ENCODE measurements around the gene P3H4.
"Not testable (repeated sequence)": the region's sequence is repeated elsewhere in the genome, so short reads cannot be mapped to it uniquely, and the experiment has no call there.

Gene P3H4

DNA sequence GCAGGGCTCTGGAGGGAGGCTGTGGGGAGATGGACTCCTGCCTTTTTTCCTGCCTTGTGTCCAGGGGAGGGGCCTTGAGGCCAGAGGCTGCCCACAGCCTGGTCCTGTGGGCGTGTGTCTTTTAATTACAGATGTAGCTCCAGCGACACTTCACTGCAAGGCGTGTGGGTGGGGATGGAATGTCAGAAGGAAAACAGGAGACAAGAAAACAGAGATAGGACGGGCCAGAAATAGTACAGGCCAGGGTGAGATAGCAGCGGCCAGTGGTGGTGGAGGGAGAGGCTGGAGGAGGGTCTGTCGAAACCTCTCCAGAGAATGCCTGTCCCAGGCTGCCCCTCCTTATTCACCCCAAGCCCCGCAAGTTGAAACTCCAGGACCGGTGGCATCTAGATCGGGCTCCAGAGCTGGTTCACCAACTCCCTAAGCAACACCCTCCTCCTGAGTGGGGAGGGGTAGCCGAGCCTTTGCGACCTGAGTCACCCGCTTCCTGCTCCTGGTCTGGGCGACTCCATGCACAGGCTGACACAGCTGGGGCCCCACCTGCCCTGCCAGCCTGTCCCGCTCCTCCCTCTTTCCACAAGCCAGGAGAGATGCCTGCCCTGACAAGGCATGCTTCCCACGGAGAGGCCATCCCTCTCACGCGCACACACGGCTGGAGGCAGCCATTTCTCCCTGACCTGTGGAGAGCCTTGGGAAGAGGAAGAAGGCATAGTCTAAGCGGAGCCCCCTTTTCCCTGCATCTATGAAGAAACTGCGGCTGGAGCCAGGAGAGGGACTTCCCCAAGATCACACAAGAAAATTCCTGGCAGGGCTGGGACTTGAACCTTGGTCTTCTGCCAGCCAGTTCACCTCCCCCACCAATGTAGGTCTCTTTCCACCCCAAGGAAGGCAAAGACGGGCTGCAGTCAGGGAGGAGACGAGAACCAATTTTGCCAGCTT, 18.6 kb downstream of the P3H4 start:
- DNase-seq, result no peak

DNA sequence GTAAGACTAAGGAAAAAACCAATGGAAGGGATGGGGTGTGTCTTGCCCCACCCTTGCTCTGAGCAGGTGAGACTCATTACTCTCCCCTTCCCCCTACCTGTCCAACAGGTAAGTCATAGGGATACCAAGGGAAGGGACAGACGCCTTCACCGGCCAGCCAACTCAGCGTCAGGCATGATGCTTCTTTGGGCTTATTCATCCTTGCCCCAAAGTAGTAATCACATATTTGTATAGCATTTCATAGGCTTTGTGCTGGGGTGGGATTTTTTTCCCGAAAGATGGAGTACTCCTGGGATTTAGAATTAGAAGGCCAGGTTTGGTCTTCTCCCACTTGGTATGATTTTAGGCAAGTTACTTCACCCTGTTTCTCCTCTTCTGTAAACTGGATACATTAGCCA, 24.7 kb downstream of the P3H4 start:
- DNase-seq, result no peak

DNA sequence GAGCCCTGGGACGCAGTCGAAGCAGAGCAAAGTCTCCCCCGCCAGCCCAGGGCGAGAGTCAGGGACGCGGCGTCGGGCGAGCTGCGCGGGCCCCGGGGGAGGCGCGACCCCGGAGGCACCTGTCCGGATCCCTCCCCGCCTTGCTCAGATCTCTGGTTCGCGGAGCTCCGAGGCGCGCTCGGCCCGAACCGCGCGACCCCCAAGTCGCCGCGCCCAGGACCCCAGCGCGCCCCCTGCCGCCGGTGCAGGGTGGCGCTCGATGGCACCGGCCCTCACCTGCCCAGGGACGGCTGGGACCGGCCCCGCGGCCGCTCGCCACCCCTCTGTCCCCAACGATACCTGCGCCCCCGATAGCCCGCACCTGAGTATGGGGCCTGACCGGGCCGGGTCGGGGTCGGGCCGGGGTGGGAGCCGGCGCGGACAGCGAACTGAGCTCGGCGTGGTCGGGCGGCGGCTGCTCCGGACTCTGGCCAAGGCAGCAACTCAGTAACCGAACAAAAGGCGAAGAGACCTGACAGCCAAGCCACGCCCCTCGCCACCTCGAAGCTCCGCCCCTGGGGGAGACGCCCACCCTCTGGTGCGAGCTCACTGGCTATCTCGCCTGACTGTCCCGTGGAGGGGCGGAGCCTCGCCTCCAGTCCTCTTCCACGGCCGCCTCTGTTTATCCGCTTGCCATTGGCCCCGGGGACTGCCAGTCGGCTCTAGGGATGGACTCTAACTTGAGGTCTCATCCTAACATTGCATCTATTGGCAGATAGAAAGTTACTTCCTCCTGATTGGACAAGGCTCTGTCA, 25.3 kb downstream of the P3H4 start, which contains the start of gene JUP:
TSS of gene JUP (minus strand) at position 485 of the 794 bp plus-strand sequence. CDS start 14,857 bp downstream, outside the sequence.
- DNase-seq, result peak; percentile 94

DNA sequence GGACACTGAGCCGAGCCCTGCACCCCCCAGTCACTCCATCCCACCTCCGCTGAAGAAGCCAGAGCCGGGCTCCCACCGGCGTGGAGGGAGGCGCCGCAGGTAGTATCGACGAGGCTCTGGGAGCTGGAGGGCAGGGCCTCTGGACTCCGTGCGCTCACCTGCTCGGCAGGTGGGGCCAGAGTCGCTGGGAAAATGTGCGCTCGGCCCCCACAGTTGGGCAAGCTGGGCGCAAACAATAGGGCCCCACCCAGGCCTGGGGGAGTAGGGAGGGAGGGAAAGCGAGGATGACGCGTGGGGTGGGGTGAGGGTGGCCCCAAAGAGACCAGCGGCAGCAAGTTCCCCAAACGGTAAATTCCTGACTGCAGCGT, 25.9 kb downstream of the P3H4 start:
- no peak for DNase-seq

DNA sequence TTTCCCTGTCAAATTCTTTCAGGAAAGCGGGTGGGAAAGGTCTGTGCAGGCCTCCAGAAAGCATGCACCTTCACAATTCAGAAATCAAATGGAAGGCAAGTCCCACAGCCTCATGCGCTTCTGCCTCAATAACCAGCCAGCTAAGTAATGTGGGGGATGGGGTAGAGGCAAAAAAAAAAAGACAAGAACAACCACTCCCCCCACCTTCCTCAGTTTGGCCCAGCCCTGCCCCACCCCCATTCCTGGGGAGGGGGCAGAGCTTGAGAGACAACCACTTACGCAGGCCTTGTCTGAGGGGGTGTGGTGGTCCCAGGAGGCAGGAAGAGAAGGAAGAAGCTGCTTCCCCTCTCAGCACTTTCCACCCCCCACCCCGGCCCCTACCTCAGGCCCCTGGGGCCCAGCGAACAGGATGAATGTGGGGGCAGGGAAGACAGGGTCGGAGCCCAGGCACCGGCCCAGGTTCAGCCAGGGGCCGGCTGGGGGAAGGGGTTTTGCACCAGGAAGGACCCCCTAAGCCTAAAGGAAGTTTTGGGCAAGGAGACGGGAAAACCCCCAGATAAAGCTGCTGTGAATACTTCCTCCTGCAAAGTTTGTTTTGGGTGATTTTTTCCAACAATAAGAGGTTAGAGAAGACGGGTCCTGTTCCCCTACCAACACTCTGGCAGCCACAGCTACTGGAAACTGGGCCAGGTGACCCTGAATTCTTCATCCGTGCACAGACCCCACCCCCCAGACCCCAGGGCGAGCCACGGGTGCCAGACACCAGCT, 26.5 kb downstream of the P3H4 start:
- DNase-seq, result no peak

DNA sequence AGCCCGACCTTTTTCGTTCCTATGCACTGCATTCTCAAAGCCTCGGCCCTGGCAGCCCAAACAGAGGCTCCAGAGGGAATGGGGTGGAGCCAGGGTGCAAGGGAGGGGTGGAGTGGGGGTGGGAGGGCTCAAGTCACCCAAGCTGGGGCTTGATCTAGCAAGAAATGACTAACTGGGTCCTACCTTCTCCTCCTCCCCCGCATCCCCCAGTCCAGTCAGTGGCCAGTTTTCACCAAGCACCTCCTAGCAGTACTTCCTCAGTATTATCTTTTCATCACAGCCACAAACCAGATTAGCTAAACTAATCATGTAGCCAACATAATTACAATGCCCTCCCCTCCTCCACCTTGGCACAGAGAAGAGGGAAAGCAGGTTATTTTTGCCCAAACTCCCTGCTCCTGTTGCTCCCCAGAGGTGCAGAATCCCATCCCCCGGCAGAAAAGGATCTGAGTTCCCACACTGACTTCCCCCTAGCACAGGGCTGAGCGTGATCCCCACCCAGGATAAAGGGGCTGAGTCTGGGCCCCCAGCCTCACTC, 27.5 kb downstream of the P3H4 start:
- no peak for DNase-seq

DNA sequence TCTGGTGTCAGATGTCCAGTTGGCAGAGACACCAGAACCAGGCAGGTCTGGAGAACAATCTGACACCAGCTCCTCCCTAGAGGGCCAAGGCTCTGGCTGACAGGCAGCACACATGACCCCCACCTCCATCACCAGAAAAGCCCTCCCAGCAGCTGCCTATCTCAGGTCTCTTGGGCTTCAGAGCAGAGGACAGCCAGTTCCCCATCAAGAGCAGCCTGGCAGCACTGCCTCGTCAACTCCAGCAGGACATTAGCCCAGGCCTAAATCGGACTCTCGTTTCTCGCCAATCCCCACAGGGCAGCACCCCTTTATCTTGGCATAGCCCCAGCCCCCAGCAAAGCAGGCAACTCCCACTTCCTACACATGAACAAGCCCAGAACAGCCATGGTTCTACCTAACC, 29.6 kb downstream of the P3H4 start:
- DNase-seq, result no peak

DNA sequence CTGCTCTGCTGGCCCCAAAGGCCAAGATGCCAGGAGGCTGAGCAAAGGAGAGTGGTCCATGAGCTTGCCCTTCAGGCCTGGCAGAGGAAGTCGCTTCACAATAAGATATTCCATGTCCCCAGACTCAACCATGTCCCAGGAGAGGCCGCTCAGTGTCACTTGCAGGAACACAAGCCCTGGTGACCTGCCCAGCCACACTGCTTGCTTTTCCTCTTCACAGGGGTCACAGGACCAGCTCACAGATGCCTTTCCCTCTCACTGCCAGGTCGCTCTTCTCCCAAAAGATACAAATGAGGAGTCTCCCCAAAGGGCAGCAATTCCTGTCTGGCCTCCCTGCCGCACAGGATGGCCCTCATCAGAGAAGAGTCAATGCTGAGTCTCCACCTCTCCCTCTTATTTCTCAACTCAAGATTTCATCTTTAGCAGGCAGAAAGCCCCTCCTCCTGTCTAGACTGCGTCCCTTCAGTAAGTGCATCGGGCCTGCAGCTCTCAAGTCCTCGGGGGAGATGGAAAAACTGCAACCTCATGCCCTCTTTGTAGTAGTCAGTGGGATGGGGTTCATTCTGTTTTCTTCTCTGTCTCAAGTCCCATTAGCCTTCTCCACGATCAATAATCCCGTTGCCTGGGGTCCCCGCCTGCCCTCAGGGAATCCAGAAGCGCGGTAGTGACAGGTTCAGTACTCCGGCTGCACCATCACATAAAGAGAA, 30.2 kb downstream of the P3H4 start:
- no peak for DNase-seq

DNA sequence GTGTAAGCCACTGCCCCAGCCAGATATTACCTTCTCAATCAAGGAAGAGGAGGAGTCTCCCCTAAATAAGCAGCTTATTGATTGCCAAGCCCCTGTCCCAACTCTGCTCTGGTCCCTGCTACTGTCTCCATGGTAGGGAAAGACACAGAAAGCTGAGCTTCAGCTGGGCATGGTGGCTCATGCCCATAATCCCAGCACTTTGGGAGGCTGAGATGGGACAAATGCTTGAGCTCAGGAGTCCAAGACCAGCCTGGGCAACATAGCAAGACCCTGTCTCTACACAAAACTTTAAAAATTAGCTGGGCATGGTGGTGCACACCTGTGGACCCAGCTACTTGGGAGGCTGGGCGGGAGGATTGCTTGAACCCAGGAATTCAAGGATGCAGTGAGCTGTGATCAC, 31.8 kb downstream of the P3H4 start:
- DNase-seq, result no peak

DNA sequence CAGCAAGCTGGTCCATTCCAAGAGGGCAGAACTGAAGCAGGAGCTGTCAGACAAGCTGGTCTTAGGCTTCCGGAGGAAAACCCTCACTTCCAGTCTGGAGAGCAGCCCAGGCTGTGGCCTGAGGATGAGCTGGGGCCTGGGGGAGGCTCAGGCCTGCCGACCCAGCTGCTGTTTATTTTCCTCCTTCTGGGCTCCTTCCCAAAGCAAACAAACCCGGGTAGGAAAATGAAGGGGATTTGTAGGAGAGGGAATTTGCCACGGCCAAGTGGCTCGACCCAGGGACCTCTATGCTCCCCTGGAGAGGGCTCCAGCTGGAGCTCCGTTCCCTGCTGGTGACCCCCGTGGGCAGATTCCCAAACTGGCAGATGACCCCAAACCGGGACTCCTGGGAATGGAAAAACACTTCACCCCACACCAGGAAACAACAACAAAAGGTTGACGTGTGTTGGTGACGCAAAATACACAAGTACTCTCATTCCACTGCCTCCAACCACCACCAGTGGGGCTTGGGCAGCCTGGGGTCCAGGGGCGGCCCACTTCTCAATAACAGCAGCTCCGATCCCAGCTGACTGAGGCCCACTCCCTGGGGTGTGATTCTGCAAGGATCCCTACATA, 34.1 kb downstream of the P3H4 start:
- DNase-seq, result peak; percentile 93

DNA sequence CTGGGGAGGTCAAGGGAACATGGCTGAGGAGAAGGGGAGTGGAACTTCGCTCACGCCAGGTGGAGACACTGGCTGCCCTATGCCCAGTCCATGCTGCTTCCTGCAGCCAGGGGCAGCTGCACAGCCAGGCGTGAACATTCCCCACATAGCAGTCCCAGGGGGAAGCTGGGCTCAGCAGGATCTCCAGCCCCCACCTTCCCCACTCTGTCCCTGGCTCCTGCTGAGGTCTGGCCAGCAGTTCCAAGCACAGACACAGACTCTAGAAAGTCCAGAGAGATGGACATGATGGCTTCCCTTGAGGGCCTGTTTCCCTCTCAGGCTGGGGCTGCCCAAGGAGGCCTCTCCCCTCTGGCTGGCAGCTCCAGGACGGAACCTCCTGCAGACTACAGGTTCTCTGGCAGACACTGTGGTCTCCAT, 34.6 kb downstream of the P3H4 start:
- DNase-seq, result peak; percentile 67

DNA sequence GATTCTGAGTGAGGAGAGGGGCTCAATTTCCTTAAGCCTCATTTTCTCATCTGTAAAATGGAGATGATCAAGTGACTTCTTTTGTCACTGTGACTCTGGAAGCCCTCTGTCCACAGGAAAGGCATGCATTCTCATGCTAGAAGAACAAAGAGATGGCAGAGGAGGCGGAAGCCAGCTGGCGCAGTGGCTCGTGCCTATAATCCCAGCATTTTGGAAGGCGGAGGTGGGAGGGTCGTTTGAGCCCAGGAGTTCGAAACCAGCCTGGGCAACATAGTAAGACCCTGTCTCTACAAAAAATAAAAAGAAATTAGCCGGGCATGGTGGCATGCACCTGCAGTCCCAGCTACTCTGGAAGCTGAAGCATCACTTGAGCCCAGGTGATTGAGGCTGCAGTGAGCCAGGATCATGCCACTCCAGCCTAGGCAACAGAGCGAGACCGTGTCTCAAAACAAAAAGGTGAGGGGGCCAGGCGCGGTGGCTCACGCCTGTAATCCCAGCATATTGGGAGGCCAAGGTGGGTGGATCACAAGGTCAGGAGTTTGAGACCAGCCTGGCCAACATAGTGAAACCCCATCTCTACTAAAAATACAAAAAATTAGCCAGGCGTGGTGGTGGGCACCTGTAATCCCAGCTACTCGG, 35.4 kb downstream of the P3H4 start:
- not testable (repeated sequence) for DNase-seq

DNA sequence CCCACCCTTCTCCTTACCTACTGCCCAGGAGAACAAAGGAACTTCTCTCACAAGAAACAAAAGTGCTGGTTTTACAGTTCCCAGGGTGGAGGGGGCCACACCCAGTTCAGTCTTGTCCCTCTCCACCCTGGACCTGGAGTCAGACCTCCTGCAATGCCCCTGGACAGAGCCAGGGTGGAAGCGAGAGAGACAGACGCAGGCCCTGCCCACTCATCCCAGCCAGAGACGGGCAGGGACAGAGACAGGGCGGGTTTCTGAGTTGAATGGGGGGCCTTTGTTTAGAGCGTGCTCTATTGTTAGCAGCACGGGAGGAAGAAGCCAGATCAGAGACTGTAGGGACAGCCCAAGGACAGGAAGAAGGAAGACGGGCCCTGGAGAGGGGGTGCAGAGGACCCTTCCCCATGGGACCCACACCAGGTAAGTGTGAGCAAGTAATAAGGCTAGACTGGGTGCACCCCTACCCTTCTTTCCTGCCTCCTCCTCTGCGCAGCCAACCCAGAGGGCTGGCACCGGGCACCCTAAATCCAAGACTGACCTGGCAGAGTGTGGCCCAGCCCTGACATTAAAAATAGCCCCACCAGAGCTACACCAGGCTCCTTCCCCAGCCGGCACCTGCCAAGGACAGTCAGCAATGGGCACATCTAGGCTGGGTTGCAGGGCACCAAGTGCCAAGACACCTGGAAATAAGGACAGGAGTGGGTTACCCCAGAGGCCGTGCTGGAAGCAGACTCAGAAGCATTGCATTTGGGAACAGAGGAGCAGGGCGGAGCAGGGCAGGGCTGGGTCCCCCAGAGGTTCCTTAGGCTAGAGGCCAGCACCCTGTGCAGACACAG, 36.1 kb downstream of the P3H4 start:
- DNase-seq, result no peak

DNA sequence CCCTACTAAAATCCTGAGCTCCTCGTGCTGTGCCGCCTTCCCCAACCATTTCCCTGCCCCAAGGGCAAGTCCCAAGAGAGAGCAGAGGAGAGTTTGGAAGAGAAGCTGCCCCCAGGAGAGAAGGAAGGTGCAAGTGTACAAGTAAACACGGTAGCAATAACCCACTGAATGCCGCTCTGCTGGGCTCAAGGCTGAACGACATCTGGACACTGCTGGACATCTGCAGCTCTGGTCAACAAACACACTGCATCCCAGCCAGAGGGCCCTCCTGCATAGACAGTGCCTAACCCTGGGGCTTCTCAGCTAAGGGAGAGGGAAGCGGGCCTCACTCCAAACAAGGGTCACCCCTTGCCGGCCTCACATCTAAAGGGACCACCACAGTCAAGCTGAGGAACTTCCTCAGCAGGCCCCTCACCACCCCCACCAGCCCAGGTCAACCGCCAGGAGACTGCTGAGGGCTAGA, 38.0 kb downstream of the P3H4 start:
- DNase-seq, result no peak

DNA sequence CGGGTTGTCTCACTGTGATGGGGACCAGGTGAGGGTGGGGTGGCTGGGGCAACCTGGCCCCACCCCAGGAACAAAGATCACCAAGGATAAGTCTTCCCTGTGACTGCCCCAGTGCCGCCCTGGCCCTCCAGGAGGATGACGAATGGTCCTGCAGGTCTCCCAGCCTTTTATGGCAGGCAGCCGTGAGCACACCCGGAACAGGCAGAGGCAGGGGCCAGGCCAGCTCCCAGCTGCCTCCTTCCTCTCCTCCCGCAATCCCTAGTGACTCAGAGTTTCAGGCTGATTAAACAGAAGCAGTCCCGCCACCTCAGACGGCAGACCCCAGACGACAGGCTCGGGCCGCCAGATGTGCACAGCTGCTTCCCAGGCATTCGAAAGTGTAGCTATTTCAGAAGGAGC, 38.6 kb downstream of the P3H4 start:
- no peak for DNase-seq

DNA sequence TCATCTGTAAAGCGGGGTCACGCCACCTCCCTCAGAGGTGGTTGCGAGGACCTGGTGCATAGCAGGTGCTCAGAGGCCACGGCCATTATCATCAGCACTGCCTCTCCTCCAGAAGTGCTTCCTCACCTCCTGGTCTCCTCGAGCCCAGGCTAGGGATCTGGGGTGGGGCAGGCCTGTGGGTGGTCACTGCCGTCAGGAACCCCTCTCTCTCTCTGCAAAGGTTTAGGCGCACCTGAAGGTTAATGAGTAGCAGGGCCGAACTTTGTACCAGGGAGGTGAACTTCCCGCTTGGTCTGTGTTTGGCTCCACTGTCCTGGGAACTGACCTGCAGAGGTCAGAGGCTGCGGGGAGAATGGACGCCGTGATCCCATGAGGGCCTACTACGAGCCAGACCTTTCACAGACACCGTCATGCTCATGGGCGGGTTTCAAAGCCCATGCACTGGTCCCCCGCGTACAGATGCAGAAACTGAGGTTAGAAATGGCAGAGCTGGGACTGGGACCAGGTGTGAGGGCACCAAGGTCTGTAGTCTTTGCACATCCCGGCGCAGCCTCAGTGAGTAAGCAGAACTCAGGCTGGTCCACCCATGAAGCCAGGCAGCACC, 39.1 kb downstream of the P3H4 start:
- DNase-seq, result no peak

DNA sequence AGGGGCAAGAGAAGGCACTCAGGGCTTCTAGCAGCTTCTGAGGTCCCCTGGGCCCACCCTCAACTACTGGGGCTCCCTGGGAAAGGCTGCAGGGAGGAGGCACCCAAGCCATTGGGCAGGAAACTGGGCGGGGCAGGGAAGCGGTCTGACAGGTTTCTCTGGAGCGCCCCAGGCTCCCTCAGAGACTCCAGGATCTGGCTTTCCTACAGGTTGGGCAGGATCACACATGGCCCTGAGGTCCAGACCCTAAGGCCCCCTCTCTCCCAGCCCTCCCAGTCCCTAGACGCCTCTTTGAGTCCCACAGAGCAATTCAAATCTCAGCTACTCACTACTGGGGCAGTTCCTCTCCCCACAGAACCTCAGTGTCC, 39.5 kb downstream of the P3H4 start:
- DNase-seq, result no peak

DNA sequence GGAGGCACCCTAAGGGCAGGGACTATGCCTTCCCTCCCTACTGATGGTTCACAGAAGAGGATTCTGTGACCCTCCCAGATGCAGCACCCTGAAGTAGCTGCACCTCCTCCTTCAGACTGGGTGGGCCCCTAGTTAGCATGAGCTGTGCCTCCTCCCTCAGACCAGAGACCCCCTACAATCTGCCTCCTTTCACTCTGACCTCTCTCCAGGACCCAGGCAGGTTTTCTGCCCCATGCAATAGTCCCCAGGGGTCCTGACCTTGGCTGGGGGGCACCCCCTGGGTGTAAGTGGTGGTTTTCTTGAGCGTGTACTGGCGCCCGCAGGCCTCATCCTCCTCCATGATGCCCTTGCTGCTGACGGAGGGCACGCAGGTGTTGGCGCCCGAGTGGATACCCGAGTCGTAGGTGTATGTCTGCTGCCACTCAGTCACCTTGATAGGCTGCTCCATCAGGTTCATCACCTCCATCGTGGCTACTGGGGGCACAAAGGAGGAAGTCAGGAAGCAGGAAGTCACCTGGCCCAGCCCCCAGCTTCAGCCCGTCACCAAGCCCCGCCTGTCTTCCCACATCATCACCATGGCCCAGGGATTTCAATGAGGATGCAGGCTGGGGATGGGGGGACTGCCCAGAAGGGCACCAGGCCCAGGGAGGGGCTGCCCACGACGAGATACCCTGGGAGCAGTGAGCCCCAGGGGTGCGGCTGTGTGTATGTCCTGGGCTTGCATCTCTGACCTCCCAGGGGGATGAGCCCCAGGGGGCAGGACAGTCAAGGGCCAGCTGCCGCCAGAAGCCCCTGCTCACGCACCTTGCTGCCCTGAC, 40.2 kb downstream of the P3H4 start:
- DNase-seq, result no peak

DNA sequence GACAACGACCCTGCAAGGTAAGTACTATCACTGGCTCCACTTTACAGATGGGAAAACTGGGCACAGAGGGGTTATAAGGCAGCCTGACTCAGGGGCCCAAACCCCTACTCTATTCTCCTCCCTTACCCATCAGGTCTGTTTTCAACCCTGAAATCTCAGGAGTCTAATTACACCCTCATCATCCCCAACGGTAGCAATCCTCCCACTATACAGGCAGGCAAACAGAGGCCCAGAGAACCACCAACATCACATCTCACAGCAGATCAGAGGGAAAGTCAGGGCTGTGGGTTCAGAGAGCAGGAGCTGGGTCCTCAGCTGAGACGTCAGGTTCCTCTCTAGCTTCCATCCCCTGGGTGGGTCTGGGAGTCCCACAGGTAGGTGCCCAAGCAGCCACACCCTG, 41.8 kb downstream of the P3H4 start:
- DNase-seq, result no peak
